NCI-H128 (cell line): ENCODE measurements around the gene PRPF40A.

Experiments
- DNase-seq: peaks from one replicate; lab custom pipeline; 2025; ENCODE audit not compliant: unreplicated experiment; lab: John Stamatoyannopoulos, UW

The PRPF40A gene

GRCh38 chr2:152620985-152621384 is 96.3 kb downstream of the PRPF40A start:
- no peak for DNase-seq

GRCh38 chr2:152620208-152620607 is 97.1 kb downstream of the PRPF40A start:
- DNase-seq: no peak

GRCh38 chr2:152618193-152618564 is 99.1 kb downstream of the PRPF40A start:
- no peak for DNase-seq

GRCh38 chr2:152617456-152618192 is 99.6 kb downstream of the PRPF40A start:
- DNase-seq: no peak

- DNase-seq: no peak
Measured at GRCh38 chr2:152615177-152615576, 102.1 kb downstream of the PRPF40A start.

- DNase-seq: no peak
Measured at GRCh38 chr2:152613235-152613634, 104.0 kb downstream of the PRPF40A start.

- DNase-seq: no peak
Measured at GRCh38 chr2:152611458-152612231, 105.6 kb downstream of the PRPF40A start.

- DNase-seq: no peak
Measured at GRCh38 chr2:152609699-152610098, 107.6 kb downstream of the PRPF40A start.

- no peak for DNase-seq
Measured at GRCh38 chr2:152609154-152609553, 108.1 kb downstream of the PRPF40A start.

- DNase-seq: no peak
Measured at GRCh38 chr2:152607793-152608300, 109.4 kb downstream of the PRPF40A start.

- DNase-seq: no peak
Measured at GRCh38 chr2:152606941-152607340, 110.3 kb downstream of the PRPF40A start.

- DNase-seq: no peak
Measured at GRCh38 chr2:152606081-152606480, 111.2 kb downstream of the PRPF40A start.

- no peak for DNase-seq
Measured at GRCh38 chr2:152603166-152603565, 114.1 kb downstream of the PRPF40A start.

GRCh38 chr2:152602750-152603149 is 114.5 kb downstream of the PRPF40A start:
- no peak for DNase-seq
